Astrocyte of the spinal cord (primary cell): ENCODE results near the gene KSR1.
A peak's percentile ranks its signal among the peaks of the same experiment; 100 is the strongest.

Source experiments
- DNase-seq: peaks from one replicate; pipeline ENCODE4 v3.0.0; 2011; ENCODE audit warnings: low read depth, low spot score
- H3K4me3 ChIP-seq: 2 replicates; pipeline ENCODE4 v1.5.1; 2011; ENCODE audit warnings: low read depth, mild to moderate bottlenecking, low read length, moderate library complexity
- in situ Hi-C: cut with HindIII; loops from 2 replicates; pipeline ENCODE4 v1.10.0; 2017; ENCODE audit warnings: low sequenced_read_pairs
- TF ChIP-seq, protein P1 (sequence below): IDR thresholded peaks from 2 replicates; pipeline ENCODE4 v1.5.1; 2012; ENCODE audit warnings: low read depth, mild to moderate bottlenecking, low read length, inconsistent platforms

The KSR1 gene

GRCh38 chr17:27523712-27524111, 67.5 kb downstream of the KSR1 start:
- in situ Hi-C loops = no loop called here
- H3K4me3 ChIP-seq = no peak overlapping the region
- TF ChIP-seq, protein P1, sequence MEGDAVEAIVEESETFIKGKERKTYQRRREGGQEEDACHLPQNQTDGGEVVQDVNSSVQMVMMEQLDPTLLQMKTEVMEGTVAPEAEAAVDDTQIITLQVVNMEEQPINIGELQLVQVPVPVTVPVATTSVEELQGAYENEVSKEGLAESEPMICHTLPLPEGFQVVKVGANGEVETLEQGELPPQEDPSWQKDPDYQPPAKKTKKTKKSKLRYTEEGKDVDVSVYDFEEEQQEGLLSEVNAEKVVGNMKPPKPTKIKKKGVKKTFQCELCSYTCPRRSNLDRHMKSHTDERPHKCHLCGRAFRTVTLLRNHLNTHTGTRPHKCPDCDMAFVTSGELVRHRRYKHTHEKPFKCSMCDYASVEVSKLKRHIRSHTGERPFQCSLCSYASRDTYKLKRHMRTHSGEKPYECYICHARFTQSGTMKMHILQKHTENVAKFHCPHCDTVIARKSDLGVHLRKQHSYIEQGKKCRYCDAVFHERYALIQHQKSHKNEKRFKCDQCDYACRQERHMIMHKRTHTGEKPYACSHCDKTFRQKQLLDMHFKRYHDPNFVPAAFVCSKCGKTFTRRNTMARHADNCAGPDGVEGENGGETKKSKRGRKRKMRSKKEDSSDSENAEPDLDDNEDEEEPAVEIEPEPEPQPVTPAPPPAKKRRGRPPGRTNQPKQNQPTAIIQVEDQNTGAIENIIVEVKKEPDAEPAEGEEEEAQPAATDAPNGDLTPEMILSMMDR = no peak
- DNase-seq = no peak

DNA sequence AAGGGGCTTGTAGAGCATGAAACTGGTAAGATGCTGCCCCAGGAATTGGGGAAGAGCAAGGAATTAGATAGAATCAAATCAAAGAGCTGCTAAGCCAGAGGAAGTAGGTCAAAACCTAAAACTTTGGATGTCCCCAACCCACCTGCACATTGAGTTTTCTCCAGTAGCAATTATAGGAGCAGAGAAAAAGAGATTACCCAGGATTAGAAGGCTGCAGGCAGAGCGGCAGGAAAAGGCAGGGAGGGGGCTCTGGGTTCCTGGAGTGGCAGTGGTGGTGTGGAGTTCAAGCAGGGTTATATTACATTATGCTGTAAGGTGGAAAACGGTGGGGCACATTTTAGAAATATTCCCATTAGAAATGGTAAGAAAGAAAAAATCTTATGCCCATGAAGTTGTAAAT, 68.3 kb downstream of the KSR1 start:
- no peak for DNase-seq
- TF ChIP-seq, protein P1 = no peak
- no peak overlapping the region for H3K4me3 ChIP-seq
- in situ Hi-C loops = no loop called here

- TF ChIP-seq, protein P1 = no peak
- H3K4me3 ChIP-seq = no peak overlapping the region
- in situ Hi-C loops = no loop called here
- no peak for DNase-seq
Measured at GRCh38 chr17:27525316-27525715, 69.1 kb downstream of the KSR1 start.

DNA sequence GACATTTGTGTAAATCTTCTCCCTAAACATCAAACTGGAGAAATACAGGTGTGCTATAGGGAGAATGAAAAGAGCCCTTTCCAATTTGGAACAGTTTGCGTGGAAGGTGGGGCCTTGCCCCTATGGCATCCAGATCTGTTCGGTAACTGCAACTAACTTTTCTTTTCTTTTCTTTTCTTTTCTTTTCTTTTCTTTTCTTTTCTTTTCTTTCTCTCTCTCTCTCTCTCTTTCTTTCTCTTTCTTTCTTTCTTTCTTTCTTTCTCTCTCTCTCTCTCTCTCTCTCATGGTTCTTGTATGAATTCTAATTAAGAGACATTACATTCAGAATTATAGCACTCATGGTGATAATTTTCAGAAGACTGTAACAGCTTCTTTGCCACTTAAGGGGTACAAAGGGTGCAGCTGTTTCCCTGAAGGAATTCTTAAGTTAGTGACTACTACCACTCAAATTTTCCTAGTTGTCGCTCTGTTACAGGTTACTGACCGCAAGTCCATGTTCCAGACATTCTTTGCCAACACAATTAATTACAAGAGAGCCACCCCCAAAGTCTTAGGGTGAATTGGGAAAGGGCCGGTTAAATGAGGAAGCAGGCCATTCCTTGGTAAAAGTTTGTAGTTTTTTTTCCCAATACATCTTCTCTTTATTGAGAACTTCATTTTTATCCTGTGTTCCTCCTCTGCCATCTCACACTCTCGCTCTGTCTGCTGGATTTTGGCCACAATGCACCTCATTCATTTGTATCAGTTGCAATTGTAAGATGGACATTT, 69.8 kb downstream of the KSR1 start:
- DNase-seq = no peak
- in situ Hi-C loops = no loop called here
- TF ChIP-seq, protein P1 = no peak
- no peak overlapping the region for H3K4me3 ChIP-seq

- in situ Hi-C loops = no loop called here
- DNase-seq = peak; percentile 55
- H3K4me3 ChIP-seq = no peak overlapping the region
- TF ChIP-seq, protein P1 = no peak
Measured at GRCh38 chr17:27526604-27527002, 70.4 kb downstream of the KSR1 start.

- peak; percentile 62 for DNase-seq
- H3K4me3 ChIP-seq = no peak overlapping the region
- in situ Hi-C loops = no loop called here
Measured at GRCh38 chr17:27529230-27529796, 73.1 kb downstream of the KSR1 start.

More at GRCh38 chr17:27529230-27529796, 73.1 kb downstream of the KSR1 start:
- TF ChIP-seq, protein P1 = no peak
